HEK293 (cell line): ENCODE measurements around the gene FDXR.

Source experiments
- CTCF ChIP-seq: fragments of 450-650 bp; formaldehyde crosslinking; IDR thresholded peaks from 2 replicates; pipeline ENCODE4 v1.5.1; 2016; ENCODE audit warnings: missing biosample characterization, missing genetic modification characterization
- KLF8 ChIP-seq: fragments of 450-650 bp; formaldehyde crosslinking; IDR thresholded peaks from 2 replicates; pipeline ENCODE4 v1.5.1; 2016; ENCODE audit warnings: missing biosample characterization, missing genetic modification characterization
- MYNN ChIP-seq: fragments of 450-650 bp; formaldehyde crosslinking; IDR thresholded peaks from 2 replicates; pipeline ENCODE4 v1.5.1; 2016; ENCODE audit warnings: missing biosample characterization, missing genetic modification characterization, borderline replicate concordance
- TSHZ1 ChIP-seq: fragments of 450-650 bp; formaldehyde crosslinking; IDR thresholded peaks from 2 replicates; pipeline ENCODE4 v1.5.1; 2016; ENCODE audit warnings: missing biosample characterization, missing genetic modification characterization, borderline replicate concordance
- ZNF10 ChIP-seq: fragments of 450-650 bp; formaldehyde crosslinking; IDR thresholded peaks from 2 replicates; pipeline ENCODE4 v1.5.1; 2017; ENCODE audit warnings: missing biosample characterization, missing genetic modification characterization
- ZNF335 ChIP-seq: fragments of 450-650 bp; formaldehyde crosslinking; conservative IDR thresholded peaks from 2 replicates; pipeline ENCODE4 v1.5.1; 2016; ENCODE audit warnings: missing biosample characterization, missing genetic modification characterization
- ZNF350 ChIP-seq: fragments of 450-650 bp; formaldehyde crosslinking; IDR thresholded peaks from 2 replicates; pipeline ENCODE4 v1.5.0; 2017; ENCODE audit warnings: missing biosample characterization, mild to moderate bottlenecking, missing genetic modification characterization
- ZNF37A ChIP-seq: fragments of 450-650 bp; IDR thresholded peaks from 2 replicates; pipeline ENCODE4 v1.5.1; 2018; ENCODE audit warnings: missing biosample characterization, missing genetic modification characterization
- ZNF777 ChIP-seq: fragments of 450-650 bp; formaldehyde crosslinking; IDR thresholded peaks from 2 replicates; pipeline ENCODE4 v1.5.1; 2017; ENCODE audit warnings: missing biosample characterization, missing genetic modification characterization, borderline replicate concordance
- ZXDB ChIP-seq: fragments of 450-650 bp; formaldehyde crosslinking; IDR thresholded peaks from 2 replicates; pipeline ENCODE4 v1.5.1; 2016; ENCODE audit warnings: missing biosample characterization, missing genetic modification characterization
- TF ChIP-seq, protein P1 (sequence below): fragments of 450-650 bp; formaldehyde crosslinking; IDR thresholded peaks from 2 replicates; pipeline ENCODE4 v1.5.1; 2016; ENCODE audit warnings: missing biosample characterization, missing genetic modification characterization

- TF ChIP-seq CTCF (tag by site-specific recombination) (no peak), ZNF37A (tag by site-specific recombination) (no peak), ZXDB (tag by site-specific recombination) (no peak), KLF8 (tag by site-specific recombination) (no peak), ZNF335 (tag by site-specific recombination) (no peak), ZNF10 (tag by site-specific recombination) (no peak), MYNN (tag by site-specific recombination) (no peak), TSHZ1 (tag by site-specific recombination) (no peak), ZNF777 (no peak), ZNF350 (tag by site-specific recombination) (no peak)
- TF ChIP-seq, protein P1, sequence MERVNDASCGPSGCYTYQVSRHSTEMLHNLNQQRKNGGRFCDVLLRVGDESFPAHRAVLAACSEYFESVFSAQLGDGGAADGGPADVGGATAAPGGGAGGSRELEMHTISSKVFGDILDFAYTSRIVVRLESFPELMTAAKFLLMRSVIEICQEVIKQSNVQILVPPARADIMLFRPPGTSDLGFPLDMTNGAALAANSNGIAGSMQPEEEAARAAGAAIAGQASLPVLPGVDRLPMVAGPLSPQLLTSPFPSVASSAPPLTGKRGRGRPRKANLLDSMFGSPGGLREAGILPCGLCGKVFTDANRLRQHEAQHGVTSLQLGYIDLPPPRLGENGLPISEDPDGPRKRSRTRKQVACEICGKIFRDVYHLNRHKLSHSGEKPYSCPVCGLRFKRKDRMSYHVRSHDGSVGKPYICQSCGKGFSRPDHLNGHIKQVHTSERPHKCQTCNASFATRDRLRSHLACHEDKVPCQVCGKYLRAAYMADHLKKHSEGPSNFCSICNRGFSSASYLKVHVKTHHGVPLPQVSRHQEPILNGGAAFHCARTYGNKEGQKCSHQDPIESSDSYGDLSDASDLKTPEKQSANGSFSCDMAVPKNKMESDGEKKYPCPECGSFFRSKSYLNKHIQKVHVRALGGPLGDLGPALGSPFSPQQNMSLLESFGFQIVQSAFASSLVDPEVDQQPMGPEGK, result no peak
Measured at GRCh38 chr17:74907012-74907411, 34.2 kb upstream of the FDXR start.
